Nephron (organoid): ENCODE measurements around the gene BPIFB4.

Experiments used
- H3K27ac Mint-ChIP-seq, 3 experiments: 2 replicates each; pipeline ENCODE4 v1.8.0; 2020; ENCODE audit warnings: mixed read lengths in 3 of 3, mild to moderate bottlenecking in 2 of 3, moderate library complexity in 1 of 3
- H3K27me3 Mint-ChIP-seq: 2 replicates; pipeline ENCODE4 v1.8.0; 2021; ENCODE audit warnings: low read depth, mild to moderate bottlenecking, moderate library complexity, mixed read lengths
- H3K36me3 Mint-ChIP-seq: 2 replicates; pipeline ENCODE4 v1.8.0; 2020; ENCODE audit warnings: low read depth, mixed read lengths
- H3K4me1 Mint-ChIP-seq: 2 replicates; pipeline ENCODE4 v1.8.0; 2020; ENCODE audit warnings: mixed read lengths
- H3K4me3 Mint-ChIP-seq, 3 experiments: 2 replicates each; pipeline ENCODE4 v1.8.0; 2020; ENCODE audit warnings: mild to moderate bottlenecking in 3 of 3, mixed read lengths in 3 of 3, moderate library complexity in 2 of 3
- H3K9me3 Mint-ChIP-seq: 2 replicates; pipeline ENCODE4 v1.8.0; 2020; ENCODE audit warnings: mixed read lengths
- TF ChIP-seq, protein P1 (sequence below), 3 experiments: fragments of 200-600 bp; sonication (generic); IDR thresholded peaks; one replicate each; pipeline ENCODE4 v1.5.0; 2021; ENCODE audit warnings: antibody characterized with exemption in 3 of 3; ENCODE audit not compliant: unreplicated experiment in 3 of 3

The BPIFB4 gene

DNA sequence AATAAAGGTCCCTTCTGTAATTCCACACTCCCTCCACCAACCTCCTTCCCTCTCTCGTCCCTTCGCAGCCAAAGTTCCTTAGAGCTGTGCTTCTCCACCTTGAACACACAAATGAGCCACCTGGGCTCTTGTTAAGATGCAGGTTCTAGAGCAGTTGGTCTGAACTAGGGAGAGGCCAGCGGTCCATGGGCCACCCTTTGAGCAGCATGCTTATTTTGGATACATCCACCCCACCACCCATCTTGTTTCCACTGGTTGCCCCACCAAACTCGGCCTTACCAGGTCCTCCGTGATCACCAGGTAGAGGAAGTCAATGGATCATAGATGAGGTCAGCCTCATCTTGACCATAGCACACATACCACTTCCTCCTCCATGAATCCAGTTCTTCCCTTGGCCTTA, 81.2 kb downstream of the BPIFB4 start:
- Mint-ChIP-seq H3K4me1 (no peaks in the 10 kb centered on the region), H3K27me3 (peaks cover 55% of the 10 kb centered on the region)
- TF ChIP-seq, protein P1, sequence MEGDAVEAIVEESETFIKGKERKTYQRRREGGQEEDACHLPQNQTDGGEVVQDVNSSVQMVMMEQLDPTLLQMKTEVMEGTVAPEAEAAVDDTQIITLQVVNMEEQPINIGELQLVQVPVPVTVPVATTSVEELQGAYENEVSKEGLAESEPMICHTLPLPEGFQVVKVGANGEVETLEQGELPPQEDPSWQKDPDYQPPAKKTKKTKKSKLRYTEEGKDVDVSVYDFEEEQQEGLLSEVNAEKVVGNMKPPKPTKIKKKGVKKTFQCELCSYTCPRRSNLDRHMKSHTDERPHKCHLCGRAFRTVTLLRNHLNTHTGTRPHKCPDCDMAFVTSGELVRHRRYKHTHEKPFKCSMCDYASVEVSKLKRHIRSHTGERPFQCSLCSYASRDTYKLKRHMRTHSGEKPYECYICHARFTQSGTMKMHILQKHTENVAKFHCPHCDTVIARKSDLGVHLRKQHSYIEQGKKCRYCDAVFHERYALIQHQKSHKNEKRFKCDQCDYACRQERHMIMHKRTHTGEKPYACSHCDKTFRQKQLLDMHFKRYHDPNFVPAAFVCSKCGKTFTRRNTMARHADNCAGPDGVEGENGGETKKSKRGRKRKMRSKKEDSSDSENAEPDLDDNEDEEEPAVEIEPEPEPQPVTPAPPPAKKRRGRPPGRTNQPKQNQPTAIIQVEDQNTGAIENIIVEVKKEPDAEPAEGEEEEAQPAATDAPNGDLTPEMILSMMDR (IDR thresholded peaks at IDR 0.05; ENCODE audit: unreplicated experiment in 3 of 3), result no peak

More for the DNA sequence above, 81.2 kb downstream of the BPIFB4 start:
- Mint-ChIP-seq H3K27ac (no peak overlapping the region), H3K4me3 (no peak overlapping the region), H3K9me3 (no peaks in the 10 kb centered on the region), H3K36me3 (no peaks in the 10 kb centered on the region)
